HFF-Myc (cell line): ENCODE data around the gene KRTAP10-4.
"Not testable (repeated sequence)": the region's sequence is repeated elsewhere in the genome, so short reads cannot be mapped to it uniquely, and the experiment has no call there.

Source experiments
- DNase-seq: peaks from one replicate; pipeline ENCODE4 v3.0.0-alpha.2; 2011; ENCODE audit warnings: low read depth; ENCODE audit errors: extremely low read depth
- H3K4me3 ChIP-seq: replicated peaks from 2 replicates; pipeline ENCODE4 v1.5.1; 2011; ENCODE audit warnings: low read depth, mild to moderate bottlenecking, control low read depth, low read length
- CTCF ChIP-seq: IDR thresholded peaks from 2 replicates; pipeline ENCODE4 v1.5.1; 2012; ENCODE audit warnings: mild to moderate bottlenecking, low read depth, low read length, control low read depth; ENCODE audit errors: missing control alignments

KRTAP10-4 gene

GRCh38 chr21:44583800-44584147, 10.2 kb downstream of the KRTAP10-4 start:
- no peak for TF ChIP-seq CTCF
- no peak for DNase-seq
- H3K4me3 ChIP-seq, result no peak overlapping the region

- no peak overlapping the region for H3K4me3 ChIP-seq
- DNase-seq, result no peak
- TF ChIP-seq CTCF, result no peak
Observed at GRCh38 chr21:44585892-44586291, 12.4 kb downstream of the KRTAP10-4 start.

- DNase-seq, result no peak
- TF ChIP-seq CTCF, result no peak
- no peak overlapping the region for H3K4me3 ChIP-seq
Observed at GRCh38 chr21:44589094-44589493, 15.6 kb downstream of the KRTAP10-4 start.

DNA sequence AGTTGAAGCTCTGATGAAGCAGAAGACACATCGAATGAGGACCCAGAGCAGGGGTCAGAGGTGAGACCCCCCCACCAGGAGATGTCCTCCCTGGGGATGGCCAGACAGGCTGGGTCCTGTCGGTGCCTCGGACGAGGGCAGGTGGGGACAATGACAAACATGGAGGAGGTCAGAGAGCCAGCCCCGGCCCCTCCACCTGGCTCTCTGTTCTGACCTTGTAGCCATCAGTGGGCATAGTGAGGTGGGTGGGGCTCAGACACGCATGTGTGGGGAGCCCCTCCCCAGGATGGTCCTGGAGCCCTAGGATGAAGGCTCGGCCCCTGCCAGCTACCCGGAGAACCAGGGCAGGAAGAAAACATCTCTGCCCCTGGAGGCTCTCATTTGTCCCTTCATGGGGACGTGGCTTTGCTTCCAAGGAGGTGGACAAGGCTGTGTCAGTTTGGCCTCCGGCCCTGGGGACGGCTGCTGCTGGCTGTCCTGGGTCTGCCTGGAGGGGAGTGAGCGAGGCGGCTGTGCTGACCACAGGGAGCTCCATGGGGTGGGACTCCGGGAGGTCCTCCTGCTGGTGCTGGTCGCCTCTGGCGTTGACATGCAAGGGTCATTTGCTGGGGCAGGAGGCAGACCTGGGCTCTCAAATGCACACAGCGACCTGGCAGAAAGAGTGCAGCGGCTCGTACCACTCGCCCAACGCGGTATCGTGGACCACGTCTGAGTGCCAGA, 16.2 kb downstream of the KRTAP10-4 start:
- no peak overlapping the region for H3K4me3 ChIP-seq
- TF ChIP-seq CTCF, result no peak
- no peak for DNase-seq

DNA sequence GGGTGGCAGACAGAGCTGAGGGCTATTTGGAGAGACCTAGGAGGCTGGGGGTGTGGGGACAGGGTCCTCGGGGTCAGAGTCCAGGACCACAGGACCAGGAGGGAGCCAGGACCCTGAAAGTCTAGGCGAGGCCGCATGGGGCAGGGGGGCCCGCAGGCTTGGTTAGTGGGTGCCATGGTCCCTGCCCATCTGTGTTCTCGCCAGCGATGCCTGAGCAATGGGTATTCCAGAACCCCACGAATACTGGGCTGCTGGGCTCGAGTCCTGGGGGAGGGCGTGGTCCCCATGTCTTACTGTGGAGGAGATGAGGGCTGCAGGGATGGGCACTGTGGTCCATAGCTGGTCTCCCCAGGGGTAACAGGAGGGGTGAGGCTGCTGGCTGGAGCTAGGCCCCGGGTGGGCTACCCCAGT, 16.8 kb downstream of the KRTAP10-4 start:
- TF ChIP-seq CTCF, result no peak
- H3K4me3 ChIP-seq, result no peak overlapping the region
- DNase-seq, result no peak

DNA sequence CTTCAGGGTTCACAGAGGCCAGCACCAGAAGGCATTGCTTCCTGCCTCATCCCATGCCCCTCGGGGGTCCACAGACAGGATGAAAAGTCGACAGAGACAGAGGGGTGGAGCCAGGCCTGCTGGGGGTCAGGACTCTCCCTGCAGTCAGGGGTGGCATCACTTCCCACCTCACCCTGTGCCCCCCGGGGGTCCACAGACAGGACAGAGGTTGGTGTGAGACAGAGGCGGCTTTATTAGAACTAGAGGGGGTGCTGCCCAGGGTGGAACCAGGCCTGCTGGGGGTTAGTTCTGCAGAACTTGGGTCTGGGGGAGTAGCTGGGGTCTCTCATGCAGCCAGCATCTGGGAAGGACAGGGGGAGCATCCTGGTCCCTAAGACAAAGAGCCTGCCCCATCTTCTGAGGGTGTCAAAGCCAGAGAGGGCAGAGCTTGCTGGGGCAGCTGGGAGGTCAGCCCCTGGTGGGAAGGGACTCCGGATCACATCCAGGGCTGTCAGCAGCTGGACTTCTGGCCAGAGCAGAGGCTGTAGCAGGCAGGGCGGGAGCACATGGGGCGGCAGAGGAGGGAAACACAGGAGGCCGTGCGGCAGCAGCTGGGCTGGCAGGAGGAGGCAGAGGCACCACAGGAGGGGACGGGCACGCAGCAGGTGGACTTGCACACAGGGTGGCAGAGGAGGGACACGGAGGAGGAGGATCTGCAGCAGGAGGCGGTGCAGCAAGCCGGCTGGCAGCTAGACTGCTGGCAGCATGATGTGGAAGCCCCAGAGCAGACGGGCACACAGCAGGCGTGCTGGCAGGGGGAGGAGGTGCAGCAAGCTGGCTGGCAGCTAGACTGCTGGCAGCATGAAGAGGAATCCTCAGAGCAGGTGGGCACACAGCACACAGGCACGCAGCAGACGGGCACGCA, 17.6 kb downstream of the KRTAP10-4 start:
- not testable (repeated sequence) for H3K4me3 ChIP-seq, DNase-seq

DNA sequence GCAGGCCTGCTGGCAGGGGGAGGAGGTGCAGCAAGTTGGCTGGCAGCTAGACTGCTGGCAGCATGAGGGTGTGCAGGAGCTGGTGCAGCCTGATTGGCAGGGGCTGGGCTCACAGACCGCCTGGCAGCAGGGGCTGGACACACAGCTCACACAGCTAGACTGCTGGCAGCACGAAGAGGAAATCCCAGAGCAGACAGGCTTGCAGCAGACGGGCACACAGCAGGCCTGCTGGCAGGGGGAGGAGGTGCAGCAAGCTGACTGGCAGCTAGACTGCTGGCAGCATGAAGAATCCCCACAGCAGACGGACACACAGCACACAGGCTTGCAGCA, 18.2 kb downstream of the KRTAP10-4 start:
- DNase-seq, H3K4me3 ChIP-seq: not testable (repeated sequence)
